Cortex of kidney (tissue), 1 donor: ENCODE data around the gene AP1B1.
"Not testable (repeated sequence)": the region's sequence is repeated elsewhere in the genome, so short reads cannot be mapped to it uniquely, and the experiment has no call there.

Experiments
- DNase-seq: peaks from one replicate; lab custom pipeline; 2025; lab: John Stamatoyannopoulos, UW

The AP1B1 gene

GRCh38 chr22:29348956-29349355 is 39.4 kb downstream of the AP1B1 start:
- DNase-seq = no peak

- DNase-seq = no peak
These were observed 40.3 kb downstream of the AP1B1 start for GRCh38 chr22:29348041-29348440.

GRCh38 chr22:29346659-29347058 is 41.7 kb downstream of the AP1B1 start:
- DNase-seq = no peak

- DNase-seq = no peak
These were observed 42.4 kb downstream of the AP1B1 start for GRCh38 chr22:29345932-29346331.

GRCh38 chr22:29344889-29345288 is 43.5 kb downstream of the AP1B1 start:
- not testable (repeated sequence) for DNase-seq

GRCh38 chr22:29344137-29344536 is 44.2 kb downstream of the AP1B1 start:
- DNase-seq = no peak

- DNase-seq = no peak
These were observed 45.0 kb downstream of the AP1B1 start for GRCh38 chr22:29343313-29343805.

GRCh38 chr22:29342577-29343312 is 45.6 kb downstream of the AP1B1 start:
- DNase-seq = no peak

- DNase-seq = no peak
These were observed 46.2 kb downstream of the AP1B1 start for GRCh38 chr22:29342177-29342576.

GRCh38 chr22:29341849-29342127 is 46.6 kb downstream of the AP1B1 start:
- no peak for DNase-seq

GRCh38 chr22:29341056-29341848 is 47.1 kb downstream of the AP1B1 start:
- no peak for DNase-seq

- DNase-seq = no peak
These were observed 47.8 kb downstream of the AP1B1 start for GRCh38 chr22:29340566-29340965.

GRCh38 chr22:29339381-29340235 is 48.8 kb downstream of the AP1B1 start:
- DNase-seq = no peak

GRCh38 chr22:29338398-29338797 is 50.0 kb downstream of the AP1B1 start:
- DNase-seq = no peak

- no peak for DNase-seq
These were observed 50.6 kb downstream of the AP1B1 start for GRCh38 chr22:29337631-29338284.

- DNase-seq = no peak
These were observed 51.4 kb downstream of the AP1B1 start for GRCh38 chr22:29336751-29337490.

GRCh38 chr22:29335656-29336055 is 52.7 kb downstream of the AP1B1 start:
- no peak for DNase-seq

GRCh38 chr22:29334696-29335344 is 53.5 kb downstream of the AP1B1 start:
- DNase-seq = no peak

- DNase-seq = no peak
These were observed 54.2 kb downstream of the AP1B1 start for GRCh38 chr22:29334148-29334547.

- no peak for DNase-seq
These were observed 55.4 kb downstream of the AP1B1 start for GRCh38 chr22:29332886-29333496.
